SH-SY5Y (cell line): ENCODE measurements around the gene FAM124B.

Source experiments
- GATA2 ChIP-seq: IDR thresholded peaks from 2 replicates; pipeline ENCODE4 v1.6.1; 2011; ENCODE audit warnings: mild to moderate bottlenecking, low read depth, low read length
- GATA3 ChIP-seq: IDR thresholded peaks from 2 replicates; pipeline ENCODE4 v1.6.1; 2011; ENCODE audit warnings: low read depth, mild to moderate bottlenecking, low read length, moderate library complexity

- TF ChIP-seq GATA3 (no peak), GATA2 (no peak)
Measured at GRCh38 chr2:224448236-224448635, 46.3 kb upstream of the FAM124B start.
